ENCODE measurements around the gene PRR14. TPM values are rescaled to one million over a fixed set of nuclear protein-coding genes. Genes with fewer than 3 reads are reported as not detected.

Gene PRR14
- total RNA-seq, 2 donors from 2014 or later: 37.0 to 70.3 TPM

DNA sequence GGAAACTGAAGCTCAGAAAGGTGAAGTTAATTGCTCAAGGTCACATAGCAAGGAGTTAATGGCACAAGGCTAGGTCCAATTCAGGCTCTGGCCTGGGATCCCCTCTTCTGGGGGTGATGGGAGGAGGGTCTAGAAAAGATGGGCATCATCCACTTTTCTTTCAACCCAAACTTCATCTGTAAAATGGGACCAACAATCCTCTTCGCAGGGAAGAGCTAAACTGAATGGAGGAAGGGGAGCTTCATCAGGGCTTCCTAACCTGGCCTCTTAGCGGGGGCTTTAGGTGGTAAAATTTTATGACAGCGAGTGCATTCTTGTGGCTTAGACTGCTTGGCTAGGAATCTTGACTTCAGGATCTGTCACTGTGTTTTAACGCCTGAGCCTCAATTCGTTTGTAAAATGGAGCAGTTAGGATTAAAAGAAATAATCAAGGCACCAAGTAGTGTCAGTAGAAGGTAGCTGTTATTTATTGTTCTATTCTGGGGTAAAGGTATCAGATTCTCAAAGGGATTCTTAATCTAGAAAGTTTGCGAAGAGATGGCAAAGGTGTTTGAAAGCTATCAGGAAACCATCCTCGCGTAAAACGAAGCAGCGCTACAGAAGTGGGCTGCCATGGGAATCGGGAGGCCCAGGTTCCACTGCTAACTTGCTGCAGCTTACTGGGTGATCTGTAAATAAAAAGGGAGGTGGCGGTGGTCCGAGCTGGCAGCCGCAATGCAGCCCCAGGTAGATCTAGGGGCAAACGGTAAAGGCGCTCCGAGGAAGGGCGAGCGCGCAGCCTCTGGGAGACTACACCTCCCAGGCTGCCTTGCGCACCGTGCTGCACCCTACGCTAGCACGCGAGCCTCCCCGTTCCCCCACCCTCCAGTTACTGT is 46.7 kb downstream of the PRR14 start:
- H3K36me3 ChIP-seq: peaks cover 16% of the 10 kb centered on the region
- no peaks in the 10 kb centered on the region for H3K9me3 ChIP-seq
- H3K4me3 ChIP-seq: peak overlapping the region; percentile 84
- no peaks in the 10 kb centered on the region for H3K27me3 ChIP-seq
- peak overlapping the region; percentile 98 for H3K27ac ChIP-seq
- intact Hi-C loops (cut with DNase I): no loop called here
- peaks cover 6% of the 10 kb centered on the region for H3K4me1 ChIP-seq
- H3K9ac ChIP-seq (ENCODE audit: low read depth in 2 of 2, low read length in 2 of 2): peak overlapping the region; percentile 95 to 100
- TF ChIP-seq, protein P1, sequence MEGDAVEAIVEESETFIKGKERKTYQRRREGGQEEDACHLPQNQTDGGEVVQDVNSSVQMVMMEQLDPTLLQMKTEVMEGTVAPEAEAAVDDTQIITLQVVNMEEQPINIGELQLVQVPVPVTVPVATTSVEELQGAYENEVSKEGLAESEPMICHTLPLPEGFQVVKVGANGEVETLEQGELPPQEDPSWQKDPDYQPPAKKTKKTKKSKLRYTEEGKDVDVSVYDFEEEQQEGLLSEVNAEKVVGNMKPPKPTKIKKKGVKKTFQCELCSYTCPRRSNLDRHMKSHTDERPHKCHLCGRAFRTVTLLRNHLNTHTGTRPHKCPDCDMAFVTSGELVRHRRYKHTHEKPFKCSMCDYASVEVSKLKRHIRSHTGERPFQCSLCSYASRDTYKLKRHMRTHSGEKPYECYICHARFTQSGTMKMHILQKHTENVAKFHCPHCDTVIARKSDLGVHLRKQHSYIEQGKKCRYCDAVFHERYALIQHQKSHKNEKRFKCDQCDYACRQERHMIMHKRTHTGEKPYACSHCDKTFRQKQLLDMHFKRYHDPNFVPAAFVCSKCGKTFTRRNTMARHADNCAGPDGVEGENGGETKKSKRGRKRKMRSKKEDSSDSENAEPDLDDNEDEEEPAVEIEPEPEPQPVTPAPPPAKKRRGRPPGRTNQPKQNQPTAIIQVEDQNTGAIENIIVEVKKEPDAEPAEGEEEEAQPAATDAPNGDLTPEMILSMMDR (IDR thresholded peaks at IDR 0.05): no peak
- DNase-seq: no peak

DNA sequence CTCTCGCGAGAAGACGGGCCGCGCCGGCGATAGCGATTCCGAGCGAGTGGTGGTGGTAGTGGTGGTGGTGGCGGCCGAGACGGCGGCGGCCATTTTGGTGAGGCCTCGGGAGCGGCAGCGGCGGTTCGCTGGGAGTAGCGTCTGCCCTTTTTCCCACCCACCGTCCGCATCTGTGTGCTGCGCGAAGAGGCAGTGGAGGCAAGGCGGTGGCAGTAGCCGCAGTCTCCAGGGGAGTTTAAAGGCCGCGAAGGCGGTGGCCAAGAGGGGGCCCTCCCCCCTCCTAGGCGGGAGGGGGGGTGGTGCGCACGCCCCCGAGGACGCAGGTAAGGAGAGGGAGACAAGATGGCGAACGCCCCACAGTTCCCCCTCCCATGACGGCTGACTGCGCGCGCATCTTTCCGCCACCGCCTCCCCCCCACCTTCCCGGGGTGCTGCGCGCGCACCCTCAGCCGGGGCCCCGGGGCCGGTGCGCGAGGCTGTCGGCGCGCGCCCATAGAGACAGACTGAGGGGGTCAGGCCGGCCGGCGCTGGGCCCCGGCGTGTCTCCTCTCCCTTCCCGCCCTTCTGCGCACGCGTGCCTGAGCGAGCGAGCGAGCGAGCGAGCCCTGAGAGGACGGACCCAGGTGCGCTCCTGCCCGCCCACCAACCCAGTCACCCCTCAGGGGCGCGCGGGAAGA is 47.5 kb downstream of the PRR14 start:
- H3K4me1 ChIP-seq: peaks cover 6% of the 10 kb centered on the region
- intact Hi-C loops (cut with DNase I): no loop called here

DNA sequence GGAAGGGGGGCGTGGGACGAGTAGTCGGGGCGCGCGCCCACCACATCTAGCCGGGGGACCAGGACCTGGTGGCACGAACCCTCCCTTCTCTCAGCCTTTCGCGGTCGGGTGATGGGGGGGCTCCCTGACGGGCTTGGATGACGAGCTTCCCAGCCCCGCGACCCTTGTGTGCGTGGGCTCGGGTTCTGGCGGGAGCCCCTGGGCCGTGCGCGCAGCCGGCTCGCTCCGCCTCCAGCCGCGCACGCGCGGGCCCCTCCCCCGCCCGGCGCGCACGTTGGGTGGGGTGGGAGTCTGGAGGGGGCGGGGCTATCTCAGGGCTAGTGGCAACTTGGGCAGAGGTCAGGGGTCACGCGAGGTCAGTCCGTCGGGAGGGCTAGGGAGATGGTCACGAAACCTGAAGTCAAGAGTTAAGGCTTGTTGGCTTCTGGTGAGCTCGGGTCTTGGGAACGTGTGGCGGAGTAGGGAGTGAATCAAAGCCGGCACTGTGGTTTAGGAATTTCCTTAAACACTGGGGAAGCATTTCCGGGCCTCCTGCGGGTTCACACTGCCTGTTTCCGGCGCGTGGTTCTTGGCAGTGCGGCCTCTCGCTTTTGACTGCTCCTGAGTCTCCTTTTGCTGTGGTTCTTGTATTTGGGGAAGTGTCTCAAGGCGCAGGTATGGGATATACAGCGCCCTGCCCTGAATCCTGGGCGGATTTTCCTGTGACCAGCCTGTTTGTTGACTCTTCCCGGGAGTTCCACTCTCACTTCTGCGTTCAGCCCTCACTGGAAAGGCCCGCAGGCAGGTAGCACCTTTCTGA is 48.3 kb downstream of the PRR14 start, which contains the start of gene SRCAP:
TSS of gene SRCAP (plus strand) at position 356 of the 799 bp plus-strand sequence. CDS start 1,654 bp downstream, outside the sequence.
- Histone ChIP-seq H3K9ac (ENCODE audit: low read depth in 2 of 2, low read length in 2 of 2) (peak within 1 kb of the TSS; percentile 95 to 100), H3K4me3 (peak within 1 kb of the TSS; percentile 84), H3K9me3 (no peaks in the 10 kb centered on the region), H3K4me1 (peaks cover 6% of the 10 kb centered on the region), H3K36me3 (peaks cover 23% of the 10 kb centered on the region), H3K27ac (peak within 1 kb of the TSS; percentile 98), H3K27me3 (no peaks in the 10 kb centered on the region)
- DNase-seq: peak; percentile 94
- TF ChIP-seq, protein P1 (IDR thresholded peaks at IDR 0.05): no peak
- intact Hi-C loops (cut with DNase I): no loop called here

More for the DNA sequence above, 47.5 kb downstream of the PRR14 start:
- H3K9ac ChIP-seq (ENCODE audit: low read depth in 2 of 2, low read length in 2 of 2): peak overlapping the region; percentile 95 to 100
- no peaks in the 10 kb centered on the region for H3K9me3 ChIP-seq
- peak overlapping the region; percentile 84 for H3K4me3 ChIP-seq
- DNase-seq: peak; percentile 99
- H3K36me3 ChIP-seq: peaks cover 19% of the 10 kb centered on the region
- H3K27me3 ChIP-seq: no peaks in the 10 kb centered on the region
- TF ChIP-seq, protein P1 (IDR thresholded peaks at IDR 0.05): no peak
- H3K27ac ChIP-seq: peak overlapping the region; percentile 98

DNA sequence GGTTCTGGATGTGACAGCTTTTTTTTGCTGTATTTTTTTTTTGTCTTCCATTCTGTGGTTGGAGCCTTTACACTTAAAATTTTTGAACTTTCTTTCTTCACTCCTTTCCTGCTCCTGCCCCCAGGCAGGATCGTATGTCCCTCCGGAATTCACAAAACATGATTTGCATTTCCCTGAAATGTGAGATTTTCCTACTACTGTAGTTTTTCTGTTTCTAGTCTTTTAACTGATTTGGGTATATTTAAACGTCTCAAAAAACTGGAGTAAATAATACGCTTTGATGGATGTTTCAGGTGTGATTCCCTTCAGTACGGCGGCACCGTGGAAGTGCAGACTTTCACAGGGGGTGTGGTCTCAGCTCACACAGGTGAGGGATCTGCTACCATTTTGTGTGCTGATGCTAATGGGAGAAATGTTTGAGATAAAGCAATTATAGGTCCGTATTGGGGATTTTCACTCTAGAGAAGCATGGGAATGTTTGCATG is 48.9 kb downstream of the PRR14 start:
- intact Hi-C loops (cut with DNase I): loop anchor here (10.0 kb wide), 1 partner anchor 205 kb away; no protein-coding TSS in a partner anchor
- H3K36me3 ChIP-seq: peaks cover 29% of the 10 kb centered on the region
- DNase-seq: no peak
- no peaks in the 10 kb centered on the region for H3K9me3 ChIP-seq
- H3K4me3 ChIP-seq: peak overlapping the region; percentile 84
- peak overlapping the region; percentile 95 to 100 for H3K9ac ChIP-seq (ENCODE audit: low read depth in 2 of 2, low read length in 2 of 2)
- peak overlapping the region; percentile 98 for H3K27ac ChIP-seq
- H3K4me1 ChIP-seq: peaks cover 6% of the 10 kb centered on the region
- TF ChIP-seq, protein P1 (IDR thresholded peaks at IDR 0.05): no peak
- no peaks in the 10 kb centered on the region for H3K27me3 ChIP-seq

DNA sequence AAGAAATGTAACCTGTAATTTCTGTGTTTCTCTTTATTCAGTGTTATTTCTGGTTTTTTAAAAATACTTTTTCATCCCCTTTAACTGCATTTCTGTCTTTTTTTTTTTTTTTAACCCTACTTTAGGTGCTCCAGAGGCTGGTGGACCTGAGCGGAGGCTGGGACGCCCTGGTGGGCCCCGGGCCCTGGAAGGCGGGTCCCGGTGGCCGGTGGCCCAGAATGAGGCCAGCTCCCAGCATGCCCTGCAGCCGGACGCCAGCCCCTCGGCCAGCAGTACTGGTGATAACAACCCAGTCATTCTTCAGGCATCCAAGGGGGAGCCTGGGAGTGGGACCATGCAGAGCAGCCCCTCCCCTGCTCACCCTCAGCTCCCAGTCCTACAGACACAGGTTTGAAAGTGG is 49.7 kb downstream of the PRR14 start:
- Histone ChIP-seq H3K4me3 (no peak overlapping the region), H3K27me3 (no peaks in the 10 kb centered on the region), H3K9me3 (no peaks in the 10 kb centered on the region), H3K9ac (ENCODE audit: low read depth in 2 of 2, low read length in 2 of 2) (no peak overlapping the region), H3K36me3 (peaks cover 35% of the 10 kb centered on the region), H3K27ac (no peak overlapping the region), H3K4me1 (peaks cover 6% of the 10 kb centered on the region)
- TF ChIP-seq, protein P1 (IDR thresholded peaks at IDR 0.05): no peak
- DNase-seq: no peak
- intact Hi-C loops (cut with DNase I): loop anchor here (10.0 kb wide), 1 partner anchor 204 kb away; no protein-coding TSS in a partner anchor
